Omental fat pad (tissue), 4 donors: ENCODE results near the gene TMEM245. TPM values are rescaled to one million over a fixed set of nuclear protein-coding genes. Genes with fewer than 3 reads are reported as not detected.
A peak's percentile ranks its signal among the peaks of the same experiment; 100 is the strongest.

Source experiments
- ATAC-seq: fragments of 150-250 bp; one replicate; pipeline ENCODE4 v1.9.1; 2016; ENCODE audit warnings: mild to moderate bottlenecking, moderate library complexity; ENCODE audit not compliant: low FRiP score
- DNase-seq: peaks from one replicate; pipeline ENCODE4 v3.0.0-alpha.2; 2019; ENCODE audit warnings: low spot score
- total RNA-seq, 4 donors: library from RNA; depleted of rRNA; stranded (reverse); fragments of >200 nt; gene quantifications; one replicate each; pipeline ENCODE4 v1.1.0, GENCODE V29; 2016
- TF ChIP-seq, protein P1 (sequence below), 3 donors: fragments of 450-650 bp; IDR thresholded peaks; one replicate each; pipeline ENCODE4 v1.5.1; 2016 to 2017; ENCODE audit warnings: antibody characterized with exemption in 3 of 3, mild to moderate bottlenecking in 3 of 3, moderate library complexity in 2 of 3

Gene TMEM245
- total RNA-seq, 4 donors from 2014 or later: 64.8 to 91.5 (median 76.5) TPM

DNA sequence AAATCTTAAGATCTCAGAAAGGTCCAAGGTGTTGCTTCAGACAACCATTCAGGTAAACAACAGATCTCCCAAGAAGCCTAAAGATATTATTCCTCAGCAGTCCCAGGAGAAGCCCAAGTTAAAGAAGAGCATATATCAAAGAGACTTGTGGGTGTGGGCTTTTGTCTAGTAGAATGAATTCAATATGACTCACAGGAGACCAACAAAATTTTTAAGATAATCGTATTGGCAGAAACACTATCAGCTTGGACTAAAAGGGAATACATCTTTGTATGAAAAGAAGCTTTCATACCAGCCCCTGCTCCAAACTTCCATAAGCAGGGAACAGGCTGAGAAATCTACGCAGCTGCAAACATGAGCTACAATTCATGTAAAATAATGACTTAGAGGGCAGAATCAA lies 116.6 kb downstream of the TMEM245 start:
- TF ChIP-seq, protein P1, sequence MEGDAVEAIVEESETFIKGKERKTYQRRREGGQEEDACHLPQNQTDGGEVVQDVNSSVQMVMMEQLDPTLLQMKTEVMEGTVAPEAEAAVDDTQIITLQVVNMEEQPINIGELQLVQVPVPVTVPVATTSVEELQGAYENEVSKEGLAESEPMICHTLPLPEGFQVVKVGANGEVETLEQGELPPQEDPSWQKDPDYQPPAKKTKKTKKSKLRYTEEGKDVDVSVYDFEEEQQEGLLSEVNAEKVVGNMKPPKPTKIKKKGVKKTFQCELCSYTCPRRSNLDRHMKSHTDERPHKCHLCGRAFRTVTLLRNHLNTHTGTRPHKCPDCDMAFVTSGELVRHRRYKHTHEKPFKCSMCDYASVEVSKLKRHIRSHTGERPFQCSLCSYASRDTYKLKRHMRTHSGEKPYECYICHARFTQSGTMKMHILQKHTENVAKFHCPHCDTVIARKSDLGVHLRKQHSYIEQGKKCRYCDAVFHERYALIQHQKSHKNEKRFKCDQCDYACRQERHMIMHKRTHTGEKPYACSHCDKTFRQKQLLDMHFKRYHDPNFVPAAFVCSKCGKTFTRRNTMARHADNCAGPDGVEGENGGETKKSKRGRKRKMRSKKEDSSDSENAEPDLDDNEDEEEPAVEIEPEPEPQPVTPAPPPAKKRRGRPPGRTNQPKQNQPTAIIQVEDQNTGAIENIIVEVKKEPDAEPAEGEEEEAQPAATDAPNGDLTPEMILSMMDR (IDR thresholded peaks at IDR 0.05): no peak
- no peak for ATAC-seq
- no peak for DNase-seq

DNA sequence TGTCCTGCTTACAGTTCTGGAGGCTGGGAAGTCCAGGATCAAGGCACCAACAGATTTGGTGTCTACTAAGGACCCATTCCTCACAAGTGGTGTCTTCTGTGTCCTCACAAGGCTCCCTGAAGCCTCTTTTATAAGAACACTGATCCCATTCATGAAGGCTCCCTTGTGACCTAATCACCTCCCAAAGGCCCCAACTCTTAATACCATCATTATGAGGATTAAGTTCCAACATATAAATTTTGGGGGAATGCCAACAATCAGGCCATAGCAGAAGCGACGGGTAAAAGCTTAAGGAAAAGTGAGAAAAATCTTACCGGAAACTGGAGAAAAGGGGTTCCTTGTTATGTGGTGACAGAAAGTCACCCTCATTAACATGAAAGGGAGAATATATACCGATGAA lies 117.6 kb downstream of the TMEM245 start:
- TF ChIP-seq, protein P1 (IDR thresholded peaks at IDR 0.05): no peak
- no peak for DNase-seq
- no peak for ATAC-seq

DNA sequence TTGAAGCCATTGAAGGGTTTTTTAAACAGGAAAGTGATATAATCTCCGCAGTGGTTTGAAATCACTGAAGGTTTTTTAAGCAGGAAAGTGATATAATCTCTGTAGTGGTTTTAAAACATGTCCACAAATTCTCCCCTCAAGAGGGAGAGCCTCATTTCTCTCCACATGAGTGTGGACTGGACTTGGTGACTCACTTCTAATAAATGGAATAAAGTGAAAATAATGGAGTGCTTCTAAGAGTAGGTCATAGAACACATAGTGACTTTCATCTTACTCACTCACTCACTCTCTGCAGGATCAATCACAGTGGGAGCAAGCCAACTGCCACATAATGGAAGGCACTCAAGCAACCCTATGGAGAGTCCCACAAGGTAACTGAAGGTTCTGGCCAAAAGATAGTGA lies 118.5 kb downstream of the TMEM245 start:
- DNase-seq: no peak
- TF ChIP-seq, protein P1 (IDR thresholded peaks at IDR 0.05): no peak
- peak; percentile 60 for ATAC-seq

DNA sequence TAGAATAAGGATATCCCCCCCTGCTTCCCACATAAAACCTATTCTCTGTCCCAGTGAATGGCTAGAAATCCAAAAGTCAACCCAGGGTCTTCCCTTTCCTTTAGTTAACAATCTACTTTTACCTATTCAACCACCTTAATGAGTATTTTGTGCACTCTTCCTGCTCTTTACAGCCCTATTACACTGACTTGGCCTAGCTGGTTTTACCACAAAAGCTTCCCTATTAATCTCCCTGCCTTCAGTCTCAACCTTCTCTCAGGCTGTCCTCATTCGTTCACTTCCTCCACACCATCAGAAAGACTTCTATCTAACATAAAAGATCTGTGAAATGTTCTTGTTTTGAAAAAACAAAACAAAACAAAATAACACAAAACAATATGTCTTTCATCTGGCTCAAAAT lies 122.6 kb downstream of the TMEM245 start:
- DNase-seq: no peak
- TF ChIP-seq, protein P1 (IDR thresholded peaks at IDR 0.05): no peak
- ATAC-seq: no peak

DNA sequence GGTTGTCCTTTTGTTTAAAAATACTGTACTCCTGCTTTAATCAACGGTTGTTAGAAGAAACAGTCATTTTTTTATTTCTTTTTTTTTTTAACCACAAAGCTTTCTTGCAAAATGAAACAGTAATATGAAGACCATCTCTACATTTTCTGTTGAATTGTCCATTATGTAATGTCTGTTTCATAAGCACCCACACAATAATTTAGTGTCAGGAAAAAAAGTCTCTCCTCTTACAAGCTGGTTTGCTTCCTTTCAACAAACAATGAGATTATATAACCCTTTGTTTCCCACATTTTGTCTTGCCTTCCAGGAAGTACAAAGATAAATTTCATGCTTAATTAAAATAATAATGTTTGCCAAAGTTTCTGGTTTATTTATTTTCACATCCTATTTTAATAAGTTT lies 123.1 kb downstream of the TMEM245 start:
- DNase-seq: no peak
- ATAC-seq: no peak
- TF ChIP-seq, protein P1 (IDR thresholded peaks at IDR 0.05): no peak

DNA sequence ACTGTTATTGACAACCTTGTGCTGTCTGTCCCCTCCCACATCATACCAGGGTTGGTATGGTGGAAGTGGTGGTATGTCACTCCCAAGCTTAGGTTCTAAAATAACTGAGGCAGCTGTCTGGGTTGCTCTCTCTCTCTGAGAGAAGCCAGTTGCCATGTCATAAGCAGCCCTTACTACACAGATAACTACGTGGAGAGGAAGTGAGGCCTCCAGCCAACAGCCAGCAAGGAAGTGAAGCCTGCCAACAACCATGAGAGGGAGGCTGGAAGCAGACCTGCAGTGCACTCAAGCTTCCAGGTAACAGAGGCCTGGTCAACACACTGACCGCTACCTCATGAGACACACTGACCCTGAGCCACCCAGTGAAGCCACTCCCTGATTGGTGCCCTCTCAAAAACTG lies 125.1 kb downstream of the TMEM245 start:
- ATAC-seq: no peak
- no peak for DNase-seq

DNA sequence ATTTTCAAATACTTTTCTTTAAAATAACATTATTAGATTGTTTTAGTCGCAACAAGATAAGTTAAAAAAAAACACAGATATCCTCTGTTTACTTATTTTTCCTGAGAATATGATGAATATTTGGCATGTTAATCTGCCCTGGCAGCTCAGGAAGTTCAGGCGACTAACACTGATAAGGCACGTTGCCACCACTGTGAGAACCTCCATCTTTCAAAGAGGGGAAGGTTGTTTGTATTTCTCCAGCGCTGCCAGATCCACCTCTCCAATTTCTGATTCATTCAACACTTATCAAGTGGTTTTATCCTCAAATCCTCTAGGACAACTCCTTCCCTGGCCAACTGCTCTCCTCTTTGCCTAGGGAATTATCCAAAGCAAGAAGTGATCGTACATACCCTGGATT lies 128.3 kb downstream of the TMEM245 start:
- TF ChIP-seq, protein P1 (IDR thresholded peaks at IDR 0.05): no peak
- DNase-seq (no peak), ATAC-seq (no peak)

More for the DNA sequence above, 125.1 kb downstream of the TMEM245 start:
- TF ChIP-seq, protein P1 (IDR thresholded peaks at IDR 0.05): no peak
